ENCODE data around the gene ATRN. TPM values are rescaled to one million over a fixed set of nuclear protein-coding genes. Genes with fewer than 3 reads are reported as not detected.
A peak's percentile ranks its signal among the peaks of the same experiment; 100 is the strongest.

The ATRN gene
- total and polyA plus RNA-seq, 8 donors, result 2.9 to 63.9 (median 24.2) TPM

DNA sequence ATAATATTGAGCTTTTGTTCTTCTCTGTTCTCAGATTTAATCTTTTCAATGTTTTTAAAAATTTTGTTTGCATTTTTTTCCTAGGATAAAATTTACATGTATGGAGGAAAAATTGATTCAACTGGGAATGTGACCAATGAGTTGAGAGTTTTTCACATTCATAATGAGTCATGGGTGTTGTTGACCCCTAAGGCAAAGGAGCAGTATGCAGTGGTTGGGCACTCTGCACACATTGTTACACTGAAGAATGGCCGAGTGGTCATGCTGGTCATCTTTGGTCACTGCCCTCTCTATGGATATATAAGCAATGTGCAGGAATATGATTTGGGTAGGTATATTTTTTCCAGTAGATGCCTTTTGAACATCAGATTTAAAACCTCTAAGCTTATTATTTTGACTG lies 89.8 kb downstream of the ATRN start:
- Histone ChIP-seq H3K36me3 (peaks cover 3 to 39% (median 30%) of the 10 kb centered on the region in 4 donors), H3K27ac (no peak overlapping the region), H3K27me3 (no peaks in the 10 kb centered on the region), H3K9me3 (no peaks in the 10 kb centered on the region), H3K4me3 (no peak overlapping the region), H3K4me1 (peaks cover 0 to 12% (median 2%) of the 10 kb centered on the region in 4 donors)
- DNase-seq, result no peak
- WGBS, 5 donors, result 81 to 86% (median 83%) methylated on average over 1 of the region's 1 CpG
- no peak for TF ChIP-seq POLR2A (IDR thresholded peaks at IDR 0.05)
- TF ChIP-seq CTCF (IDR thresholded peaks at IDR 0.05), result no peak
- TF ChIP-seq EP300 (IDR thresholded peaks at IDR 0.05), result no peak
- no peak for TF ChIP-seq POLR2AphosphoS5 (IDR thresholded peaks at IDR 0.05)
- intact Hi-C loops (cut with DNase I; ENCODE audit: low total_unique reads), result no loop called here

DNA sequence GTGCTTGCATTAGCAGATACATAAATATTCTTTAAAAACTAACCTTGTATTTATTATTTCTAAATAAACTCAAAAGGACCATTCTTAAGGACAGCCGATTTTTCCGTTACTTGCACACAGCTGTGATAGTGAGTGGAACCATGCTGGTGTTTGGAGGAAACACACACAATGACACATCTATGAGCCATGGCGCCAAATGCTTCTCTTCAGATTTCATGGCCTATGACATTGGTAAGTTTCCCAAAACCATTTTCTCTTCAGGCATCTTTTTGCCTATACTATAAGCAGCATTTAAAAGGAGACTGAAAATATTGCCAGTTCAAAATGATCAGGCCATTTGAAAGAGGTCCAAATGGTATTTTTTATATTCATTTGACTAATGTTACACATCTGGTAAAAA lies 92.3 kb downstream of the ATRN start:
- intact Hi-C loops (cut with DNase I; ENCODE audit: low total_unique reads), result no loop called here
- H3K27ac ChIP-seq, result no peak overlapping the region
- no peak overlapping the region for H3K4me3 ChIP-seq
- peaks cover 3 to 59% (median 50%) of the 10 kb centered on the region in 4 donors for H3K36me3 ChIP-seq
- H3K4me1 ChIP-seq, result peaks cover 0 to 12% (median 2%) of the 10 kb centered on the region in 4 donors
- no peaks in the 10 kb centered on the region for H3K27me3 ChIP-seq
- H3K9me3 ChIP-seq, result no peaks in the 10 kb centered on the region
- WGBS, 5 donors, result 78 to 91% (median 87%) methylated on average over 3 of the region's 3 CpGs
- peak in 1 of 2 donors; percentile 47 for DNase-seq
- no peak for TF ChIP-seq EP300 (IDR thresholded peaks at IDR 0.05)
- no peak for TF ChIP-seq POLR2AphosphoS5 (IDR thresholded peaks at IDR 0.05)
- no peak for TF ChIP-seq CTCF (IDR thresholded peaks at IDR 0.05)
- no peak for TF ChIP-seq POLR2A (IDR thresholded peaks at IDR 0.05)

- Histone ChIP-seq H3K9me3 (no peaks in the 10 kb centered on the region), H3K4me3 (no peak overlapping the region), H3K4me1 (peaks cover 0 to 12% (median 2%) of the 10 kb centered on the region in 4 donors), H3K36me3 (peaks cover 3 to 63% (median 52%) of the 10 kb centered on the region in 4 donors), H3K27ac (no peak overlapping the region), H3K27me3 (no peaks in the 10 kb centered on the region)
- 54 to 60% (median 58%) methylated on average over 4 of the region's 4 CpGs for WGBS, 5 donors
- TF ChIP-seq POLR2A (IDR thresholded peaks at IDR 0.05) (no peak), CTCF (IDR thresholded peaks at IDR 0.05) (peak in 4 of 7 experiments; percentile 36 to 64 (median 58))
- peak in 1 of 2 donors; percentile 76 for DNase-seq
- intact Hi-C loops (cut with DNase I; ENCODE audit: low total_unique reads), result no loop called here
Measured at GRCh38 chr20:3563548-3564177, 92.8 kb downstream of the ATRN start.

GRCh38 chr20:3565851-3566250 lies 95.0 kb downstream of the ATRN start:
- no peak for DNase-seq
- intact Hi-C loops (cut with DNase I; ENCODE audit: low total_unique reads), result no loop called here

More at GRCh38 chr20:3565851-3566250, 95.0 kb downstream of the ATRN start:
- H3K4me1 ChIP-seq, result peaks cover 0 to 2% (median 0%) of the 10 kb centered on the region in 4 donors
- H3K4me3 ChIP-seq, result no peak overlapping the region
- no peaks in the 10 kb centered on the region for H3K9me3 ChIP-seq
- no peak overlapping the region for H3K27ac ChIP-seq
- peaks cover 3 to 61% (median 50%) of the 10 kb centered on the region in 4 donors for H3K36me3 ChIP-seq
- TF ChIP-seq CTCF (IDR thresholded peaks at IDR 0.05), result no peak
- TF ChIP-seq POLR2A (IDR thresholded peaks at IDR 0.05), result no peak
- 66 to 97% (median 93%) methylated on average over 2 of the region's 2 CpGs for WGBS, 5 donors
- no peaks in the 10 kb centered on the region for H3K27me3 ChIP-seq

Measured in stomach (tissue), 9 donors.